Thyroid gland (tissue), 4 donors: ENCODE results near the gene CHST11. TPM values are rescaled to one million over a fixed set of nuclear protein-coding genes. Genes with fewer than 3 reads are reported as not detected.

ENCODE experiments used
- DNase-seq, 2 donors: peaks; one replicate each; pipeline ENCODE4 v3.0.0-alpha.2; 2019
- H3K27ac ChIP-seq, 3 donors: fragments of 200-600 bp; sonication (generic); 1 replicate in 2 of 3; 2 replicates in 1 of 3; pipeline ENCODE4 v1.5.1; 2016 to 2019; ENCODE audit warnings: mild to moderate bottlenecking in 1 of 3, moderate library complexity in 1 of 3
- H3K27me3 ChIP-seq: fragments of 200-600 bp; sonication (generic); one replicate; pipeline ENCODE4 v1.5.1; 2019
- H3K36me3 ChIP-seq, 2 donors: fragments of 200-600 bp; sonication (generic); one replicate each; pipeline ENCODE4 v1.5.1; 2016 to 2019
- H3K4me1 ChIP-seq, 2 donors: fragments of 200-600 bp; sonication (generic); one replicate each; pipeline ENCODE4 v1.5.1; 2017 to 2019
- H3K4me3 ChIP-seq, 3 donors: fragments of 200-600 bp; sonication (generic); replicated peaks in 1 of 3; 1 replicate in 2 of 3; 2 replicates in 1 of 3; pipeline ENCODE4 v1.5.1; 2016; ENCODE audit warnings: mild to moderate bottlenecking in 1 of 3
- H3K9me3 ChIP-seq: fragments of 200-600 bp; sonication (generic); one replicate; pipeline ENCODE4 v1.5.1; 2017
- POLR2A ChIP-seq, 2 donors: fragments of 450-650 bp; IDR thresholded peaks; one replicate each; pipeline ENCODE4 v1.6.1; 2017; ENCODE audit warnings: antibody characterized with exemption in 2 of 2, mild to moderate bottlenecking in 2 of 2, moderate library complexity in 1 of 2
- WGBS, 2 donors: methylation state at CpG; one replicate each; pipeline ENCODE4 v1.1.5; 2017; 5-methylcytosine and 5-hydroxymethylcytosine counted together
- intact Hi-C: fragments of 100-400 bp; cut with DNase I; formaldehyde crosslinking; loops from one replicate; pipeline ENCODE4 v1.15.1; 2023
- total RNA-seq, 4 donors: library from RNA; depleted of rRNA; stranded (reverse); fragments of >200 nt; gene quantifications; one replicate each; pipeline ENCODE4 v1.2.3, GENCODE V29; 2016
- TF ChIP-seq, protein P1 (sequence below), 6 experiments: fragments of 200-600 bp in 3 of 6; fragments of 450-650 bp in 3 of 6; sonication (generic) in 3 of 6; IDR thresholded peaks; one replicate each; pipeline ENCODE4 v1.5.1; 2016 to 2019; ENCODE audit warnings: antibody characterized with exemption in 6 of 6, mild to moderate bottlenecking in 2 of 6, inconsistent platforms in 1 of 6, moderate library complexity in 1 of 6

The CHST11 gene
- total RNA-seq, 4 donors from 2014 or later, result 6.9 to 11.6 (median 8.0) TPM

DNA sequence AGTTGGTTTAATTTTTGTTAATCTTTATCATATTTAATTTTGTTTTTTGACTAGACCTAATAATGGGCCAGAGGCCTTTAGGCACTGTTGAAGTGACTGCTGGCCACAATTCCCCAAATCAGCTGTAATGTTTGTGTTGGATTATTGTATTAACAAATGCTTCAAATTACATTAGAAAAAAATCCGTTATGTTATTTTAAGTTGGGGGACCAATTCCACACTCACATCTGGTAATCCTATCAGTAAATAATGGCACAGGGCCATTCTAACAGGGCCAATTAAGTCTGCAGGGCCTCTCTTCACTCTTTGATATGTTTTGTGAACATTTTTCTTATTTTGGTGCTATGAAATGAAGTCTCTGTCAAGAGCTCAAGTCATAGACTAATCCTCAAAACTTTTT lies 39.6 kb downstream of the CHST11 start:
- Histone ChIP-seq H3K36me3 (no peaks in the 10 kb centered on the region), H3K27me3 (no peaks in the 10 kb centered on the region), H3K4me3 (no peak overlapping the region), H3K4me1 (no peaks in the 10 kb centered on the region), H3K27ac (no peak overlapping the region), H3K9me3 (no peaks in the 10 kb centered on the region)
- intact Hi-C loops, result no loop called here
- TF ChIP-seq, protein P1, sequence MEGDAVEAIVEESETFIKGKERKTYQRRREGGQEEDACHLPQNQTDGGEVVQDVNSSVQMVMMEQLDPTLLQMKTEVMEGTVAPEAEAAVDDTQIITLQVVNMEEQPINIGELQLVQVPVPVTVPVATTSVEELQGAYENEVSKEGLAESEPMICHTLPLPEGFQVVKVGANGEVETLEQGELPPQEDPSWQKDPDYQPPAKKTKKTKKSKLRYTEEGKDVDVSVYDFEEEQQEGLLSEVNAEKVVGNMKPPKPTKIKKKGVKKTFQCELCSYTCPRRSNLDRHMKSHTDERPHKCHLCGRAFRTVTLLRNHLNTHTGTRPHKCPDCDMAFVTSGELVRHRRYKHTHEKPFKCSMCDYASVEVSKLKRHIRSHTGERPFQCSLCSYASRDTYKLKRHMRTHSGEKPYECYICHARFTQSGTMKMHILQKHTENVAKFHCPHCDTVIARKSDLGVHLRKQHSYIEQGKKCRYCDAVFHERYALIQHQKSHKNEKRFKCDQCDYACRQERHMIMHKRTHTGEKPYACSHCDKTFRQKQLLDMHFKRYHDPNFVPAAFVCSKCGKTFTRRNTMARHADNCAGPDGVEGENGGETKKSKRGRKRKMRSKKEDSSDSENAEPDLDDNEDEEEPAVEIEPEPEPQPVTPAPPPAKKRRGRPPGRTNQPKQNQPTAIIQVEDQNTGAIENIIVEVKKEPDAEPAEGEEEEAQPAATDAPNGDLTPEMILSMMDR (IDR thresholded peaks at IDR 0.05), result no peak
- TF ChIP-seq POLR2A (IDR thresholded peaks at IDR 0.05), result no peak
- DNase-seq, result no peak
- WGBS, 2 donors, result 62 to 79% methylated on average over 1 of the region's 1 CpG

GRCh38 chr12:104498211-104498801 lies 41.6 kb downstream of the CHST11 start:
- H3K9me3 ChIP-seq, result no peaks in the 10 kb centered on the region
- H3K36me3 ChIP-seq, result no peaks in the 10 kb centered on the region
- no peak for DNase-seq
- H3K27ac ChIP-seq, result no peak overlapping the region
- H3K27me3 ChIP-seq, result no peaks in the 10 kb centered on the region
- 90 to 93% methylated on average over 8 of the region's 8 CpGs for WGBS, 2 donors
- intact Hi-C loops, result no loop called here
- H3K4me3 ChIP-seq, result no peak overlapping the region
- H3K4me1 ChIP-seq, result no peaks in the 10 kb centered on the region
- no peak for TF ChIP-seq POLR2A (IDR thresholded peaks at IDR 0.05)
- TF ChIP-seq, protein P1 (IDR thresholded peaks at IDR 0.05), result no peak

DNA sequence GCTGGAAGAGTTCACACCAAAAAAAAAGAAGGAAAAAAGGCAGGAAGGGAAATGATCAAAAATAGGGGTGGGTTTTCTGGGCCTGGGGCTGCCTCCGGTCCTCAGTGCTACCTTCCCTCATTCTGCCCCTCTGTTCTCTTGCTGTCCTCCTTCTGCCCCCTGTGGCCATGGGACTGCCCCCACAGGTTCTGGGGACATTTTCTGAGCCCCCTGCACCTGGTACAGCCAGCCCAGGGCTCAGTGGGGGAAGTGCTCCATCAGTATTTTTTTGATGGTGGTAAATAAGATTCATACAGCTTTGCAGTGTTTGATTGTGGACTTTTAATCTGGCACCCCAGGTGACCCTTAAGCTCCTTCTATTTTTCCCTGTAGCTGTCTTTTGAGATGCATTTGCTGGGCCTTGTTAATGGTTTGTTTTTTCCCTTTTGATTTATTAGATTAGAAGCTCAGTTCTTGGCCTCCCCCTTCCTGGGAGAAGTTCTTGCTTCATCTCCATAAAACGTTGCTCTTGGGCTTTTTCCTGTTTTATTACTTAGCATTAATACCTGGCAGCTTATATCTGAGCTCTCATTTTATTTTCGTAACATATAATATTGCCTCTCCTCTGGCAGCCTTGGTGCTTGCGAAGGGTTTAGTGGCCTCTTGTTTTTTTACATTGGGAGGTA lies 43.1 kb downstream of the CHST11 start:
- H3K27ac ChIP-seq, result no peak overlapping the region
- no peak overlapping the region for H3K4me3 ChIP-seq
- H3K9me3 ChIP-seq, result no peaks in the 10 kb centered on the region
- intact Hi-C loops, result no loop called here
- no peaks in the 10 kb centered on the region for H3K4me1 ChIP-seq
- no peaks in the 10 kb centered on the region for H3K27me3 ChIP-seq
- no peaks in the 10 kb centered on the region for H3K36me3 ChIP-seq
- WGBS, 2 donors, result 84 to 89% methylated on average over 4 of the region's 4 CpGs
- DNase-seq, result no peak
- no peak for TF ChIP-seq POLR2A (IDR thresholded peaks at IDR 0.05)
- TF ChIP-seq, protein P1 (IDR thresholded peaks at IDR 0.05), result no peak

DNA sequence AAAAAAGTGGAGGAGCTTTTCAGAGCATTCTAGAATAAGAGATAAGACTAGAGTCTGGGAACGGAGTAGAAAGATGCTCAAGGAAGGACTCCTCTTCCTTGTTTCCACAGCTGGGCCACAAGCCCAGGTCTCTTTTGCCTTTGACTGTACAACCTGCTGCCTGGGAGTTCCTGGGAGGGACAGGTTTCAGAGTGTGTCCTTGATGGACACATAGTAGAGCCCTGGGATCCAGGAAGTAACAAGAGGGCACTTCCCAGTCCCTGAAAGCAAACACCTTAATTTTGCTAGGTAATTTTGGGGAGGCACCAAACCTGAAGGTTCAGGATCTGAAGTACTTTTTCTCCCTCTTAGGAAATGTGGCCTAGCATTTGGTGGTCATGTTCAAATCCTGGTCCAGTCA lies 44.4 kb downstream of the CHST11 start:
- no peak overlapping the region for H3K4me3 ChIP-seq
- WGBS, 2 donors, result 93 to 100% methylated on average over 1 of the region's 1 CpG
- no peaks in the 10 kb centered on the region for H3K36me3 ChIP-seq
- no peaks in the 10 kb centered on the region for H3K9me3 ChIP-seq
- intact Hi-C loops, result no loop called here
- H3K27ac ChIP-seq, result no peak overlapping the region
- no peak for TF ChIP-seq POLR2A (IDR thresholded peaks at IDR 0.05)
- TF ChIP-seq, protein P1 (IDR thresholded peaks at IDR 0.05), result no peak
- H3K27me3 ChIP-seq, result no peaks in the 10 kb centered on the region
- no peaks in the 10 kb centered on the region for H3K4me1 ChIP-seq
- DNase-seq, result no peak

GRCh38 chr12:104501660-104502059 lies 44.9 kb downstream of the CHST11 start:
- Histone ChIP-seq H3K36me3 (no peaks in the 10 kb centered on the region), H3K27ac (no peak overlapping the region)
- intact Hi-C loops, result no loop called here

More at GRCh38 chr12:104501660-104502059, 44.9 kb downstream of the CHST11 start:
- peaks cover 3 to 4% of the 10 kb centered on the region in 2 donors for H3K4me1 ChIP-seq
- H3K9me3 ChIP-seq, result no peaks in the 10 kb centered on the region
- DNase-seq, result no peak
- no peaks in the 10 kb centered on the region for H3K27me3 ChIP-seq
- no peak overlapping the region for H3K4me3 ChIP-seq
- TF ChIP-seq, protein P1 (IDR thresholded peaks at IDR 0.05), result no peak
- no peak for TF ChIP-seq POLR2A (IDR thresholded peaks at IDR 0.05)
- WGBS, 2 donors, result 94 to 95% methylated on average over 3 of the region's 3 CpGs
